ENCODE measurements around the gene VEGFC.

DNA sequence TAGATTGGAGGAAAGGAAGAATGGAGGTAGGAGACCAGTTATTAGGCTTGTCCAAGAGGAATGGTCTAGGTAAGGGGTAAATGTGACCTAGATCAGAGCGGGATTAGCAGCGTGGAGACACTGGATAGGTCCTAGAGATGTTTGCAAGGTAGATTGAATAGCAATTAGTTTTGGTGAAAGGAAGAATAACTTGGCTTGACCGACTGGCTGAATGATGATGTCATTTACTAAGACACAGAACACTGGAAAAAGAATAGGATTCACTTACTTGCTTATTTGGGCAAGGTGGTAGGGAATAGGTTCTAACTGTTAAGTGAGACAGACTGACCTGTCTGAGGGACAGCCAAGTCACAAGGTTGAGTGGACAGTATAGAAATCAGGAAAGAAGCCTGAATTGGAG, 71.3 kb downstream of the VEGFC start:
- TF ChIP-seq, protein P1, sequence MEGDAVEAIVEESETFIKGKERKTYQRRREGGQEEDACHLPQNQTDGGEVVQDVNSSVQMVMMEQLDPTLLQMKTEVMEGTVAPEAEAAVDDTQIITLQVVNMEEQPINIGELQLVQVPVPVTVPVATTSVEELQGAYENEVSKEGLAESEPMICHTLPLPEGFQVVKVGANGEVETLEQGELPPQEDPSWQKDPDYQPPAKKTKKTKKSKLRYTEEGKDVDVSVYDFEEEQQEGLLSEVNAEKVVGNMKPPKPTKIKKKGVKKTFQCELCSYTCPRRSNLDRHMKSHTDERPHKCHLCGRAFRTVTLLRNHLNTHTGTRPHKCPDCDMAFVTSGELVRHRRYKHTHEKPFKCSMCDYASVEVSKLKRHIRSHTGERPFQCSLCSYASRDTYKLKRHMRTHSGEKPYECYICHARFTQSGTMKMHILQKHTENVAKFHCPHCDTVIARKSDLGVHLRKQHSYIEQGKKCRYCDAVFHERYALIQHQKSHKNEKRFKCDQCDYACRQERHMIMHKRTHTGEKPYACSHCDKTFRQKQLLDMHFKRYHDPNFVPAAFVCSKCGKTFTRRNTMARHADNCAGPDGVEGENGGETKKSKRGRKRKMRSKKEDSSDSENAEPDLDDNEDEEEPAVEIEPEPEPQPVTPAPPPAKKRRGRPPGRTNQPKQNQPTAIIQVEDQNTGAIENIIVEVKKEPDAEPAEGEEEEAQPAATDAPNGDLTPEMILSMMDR (IDR thresholded peaks at IDR 0.05; ENCODE audit: low read depth, low read length), result no peak
- no peak for TF ChIP-seq POLR2A (IDR thresholded peaks at IDR 0.05; ENCODE audit: extremely low read depth, insufficient read length)
- TF ChIP-seq, protein P2, sequence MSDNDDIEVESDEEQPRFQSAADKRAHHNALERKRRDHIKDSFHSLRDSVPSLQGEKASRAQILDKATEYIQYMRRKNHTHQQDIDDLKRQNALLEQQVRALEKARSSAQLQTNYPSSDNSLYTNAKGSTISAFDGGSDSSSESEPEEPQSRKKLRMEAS (IDR thresholded peaks at IDR 0.05; ENCODE audit: low read depth, low read length), result no peak
- TF ChIP-seq MYC (IDR thresholded peaks at IDR 0.05; ENCODE audit: low read depth, low read length), result no peak

Data from NB4 (cell line).